ENCODE results near the gene BOC. TPM values are rescaled to one million over a fixed set of nuclear protein-coding genes. Genes with fewer than 3 reads are reported as not detected.

The BOC gene
- total and polyA plus RNA-seq, 2 of the 4 experiments (the other 2 are of a cell fraction) = 6.8 to 15.2 TPM

DNA sequence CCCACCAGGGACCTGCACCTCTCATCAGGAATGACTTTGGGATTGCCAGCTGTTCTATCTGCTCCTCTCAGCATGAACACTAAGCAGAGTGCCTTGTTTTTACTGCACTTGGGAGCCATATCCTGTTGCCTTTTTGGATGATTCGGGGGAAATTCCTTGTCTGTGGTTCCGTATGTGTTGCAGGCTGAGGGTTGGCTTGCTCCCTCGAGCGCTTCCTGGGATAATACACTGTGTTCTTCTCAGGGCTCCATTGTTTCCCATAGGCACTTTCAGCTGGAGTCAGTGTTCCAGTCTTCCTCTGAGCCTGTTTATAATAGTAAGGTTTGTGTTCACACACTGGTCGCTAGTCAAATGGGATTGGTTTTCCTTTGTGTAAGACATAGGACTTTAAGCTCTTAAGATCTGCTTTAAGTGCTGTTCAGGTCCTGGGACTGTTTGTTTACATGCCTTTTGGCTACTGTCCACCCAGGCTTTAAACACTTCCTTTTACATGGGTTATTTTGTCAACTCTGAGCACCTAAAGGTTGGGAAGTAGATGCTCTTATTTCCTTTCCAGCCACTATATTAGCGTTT, 23.4 kb downstream of the BOC start:
- intact Hi-C loops (cut with micrococcal nuclease) (no loop called here), dilution Hi-C loops (cut with HindIII; ENCODE audit: low sequenced_read_pairs, unreplicated experiment) (no loop called here), in situ Hi-C loops (cut with MboI; ENCODE audit: low sequenced_read_pairs) (no loop called here)
- Histone ChIP-seq H3K36me3 (ENCODE audit: control insufficient read depth, insufficient read depth, low read length) (no peaks in the 10 kb centered on the region; the same call in 1 of the 2 replicates), H2BK120ac (ENCODE audit: low read depth, low read length) (no peak overlapping the region), H3K4me3 (ENCODE audit: insufficient read depth, low read depth, low read length) (no peak overlapping the region), H3K9me3 (ENCODE audit: control insufficient read depth, insufficient read depth, low read length) (no peaks in the 10 kb centered on the region), H2BK5ac (ENCODE audit: low read depth, low read length, poor library complexity, severe bottlenecking) (no peak overlapping the region), H3K79me1 (ENCODE audit: low read depth in 1 of 2, low read length in 2 of 2) (no peaks in the 10 kb centered on the region), H3K9ac (ENCODE audit: low read depth, low read length) (no peak overlapping the region), H4K5ac (ENCODE audit: low read depth, low read length) (no peak overlapping the region), H3K27me3 (ENCODE audit: control insufficient read depth, insufficient read depth, low read length) (peaks cover under 1% of the 10 kb centered on the region; the same call in 1 of the 2 replicates), H3K9me1 (ENCODE audit: insufficient read depth, low read length) (peaks cover 9% of the 10 kb centered on the region), H3K4me2 (ENCODE audit: low read depth, low read length) (0 out of 2 replicates have a peak overlapping the region, but pooled peaks have one; percentile 10), H3K4ac (ENCODE audit: low read depth, low read length) (no peak overlapping the region), H4K91ac (ENCODE audit: insufficient read depth, low read depth, low read length) (no peak overlapping the region), H3K18ac (ENCODE audit: low read depth, low read length) (peak overlapping the region; percentile 9; the same call in 1 of the 2 replicates), H2AK9ac (replicated peaks; ENCODE audit: low read depth, low read length, poor library complexity) (no peak overlapping the region), H3K23ac (ENCODE audit: low read depth, low read length) (no peak overlapping the region), H4K20me1 (ENCODE audit: insufficient read depth, low read length) (no peaks in the 10 kb centered on the region), H4K8ac (ENCODE audit: low read depth in 2 of 2, low read length in 2 of 2) (peak overlapping the region in 1 of 2 experiments; percentile 31; a peak in 1 of 4 replicates), H2BK15ac (ENCODE audit: low read depth, low read length) (no peak overlapping the region), H2AK5ac (ENCODE audit: low read depth, low read length) (no peak overlapping the region), H3K14ac (replicated peaks; ENCODE audit: low read depth, low read length) (0 out of 2 replicates have a peak overlapping the region, but pooled peaks have one; percentile 7), H3K4me1 (ENCODE audit: control insufficient read depth, insufficient read depth, low read length) (peaks cover 12% of the 10 kb centered on the region), H3K27ac (ENCODE audit: insufficient read depth, low read length) (no peak overlapping the region), H3K56ac (ENCODE audit: extremely low read depth, insufficient read depth, low read length) (no peak overlapping the region), H2BK20ac (ENCODE audit: low read depth, low read length) (no peak overlapping the region; the same call in 1 of the 2 replicates), H2AFZ (replicated peaks; ENCODE audit: low read length, poor library complexity) (no peak overlapping the region)
- ATAC-seq (ENCODE audit: low read depth) = peak; percentile 10; the same call in 1 of the 2 replicates
- TF ChIP-seq NFE2L2 (IDR thresholded peaks at IDR 0.05; ENCODE audit: low read depth, low read length) (no peak), CEBPB (IDR thresholded peaks at IDR 0.05; ENCODE audit: low read depth, low read length) (no peak), FOS (IDR thresholded peaks at IDR 0.05; ENCODE audit: low read depth, low read length) (no peak)
- ChIA-PET CTCF (no interaction called here), POLR2A (ENCODE audit: unreplicated experiment) (interaction anchor here (0.5 kb wide), 1 partner anchor 581 kb away, joined by 4 read pairs; no protein-coding TSS in a partner anchor)
- no CpG with 5 or more reads among the region's 6 CpGs for WGBS, 2 experiments (ENCODE audit: extremely low coverage in 2 of 2, insufficient read length in 1 of 2)
- peak; percentile 38 for DNase-seq
- no TSS peak for BruUV-seq (replicated peaks)
